Measurements from ENCODE around the gene KCND2.

The KCND2 gene

GRCh38 chr7:120307991-120308545, 35.1 kb downstream of the KCND2 start:
- Histone ChIP-seq H3K4me3 (ENCODE audit: low read depth in 1 of 2, low read length in 2 of 2) (no peak overlapping the region), H3K4me2 (ENCODE audit: insufficient read depth, low read length) (no peak overlapping the region)
- ATAC-seq (ENCODE audit: insufficient read depth, low read depth) = no peak

GRCh38 chr7:120311028-120311788, 38.2 kb downstream of the KCND2 start:
- no peak overlapping the region for H3K4me2 ChIP-seq (ENCODE audit: insufficient read depth, low read length)
- H3K27me3 ChIP-seq (ENCODE audit: insufficient read depth, low read length, poor library complexity) = no peaks in the 10 kb centered on the region
- TF ChIP-seq CTCF (IDR thresholded peaks at IDR 0.05; ENCODE audit: borderline replicate concordance, extremely low read depth, low read length, poor library complexity, severe bottlenecking) = no peak
- no peak for TF ChIP-seq EZH2 (IDR thresholded peaks at IDR 0.05; ENCODE audit: borderline replicate concordance, low read depth, low read length, severe bottlenecking)
- H3K4me3 ChIP-seq (ENCODE audit: low read depth in 1 of 2, low read length in 2 of 2) = no peak overlapping the region
- no peaks in the 10 kb centered on the region for H3K79me2 ChIP-seq (ENCODE audit: insufficient read depth, low read length)
- no peak overlapping the region for H3K27ac ChIP-seq (ENCODE audit: low read length)
- no peaks in the 10 kb centered on the region for H4K20me1 ChIP-seq (ENCODE audit: insufficient read depth, low read length)
- H2AFZ ChIP-seq (ENCODE audit: low read depth, low read length) = no peak overlapping the region
- no peaks in the 10 kb centered on the region for H3K4me1 ChIP-seq (ENCODE audit: insufficient read depth, low read length)
- no peak overlapping the region for H3K9ac ChIP-seq (ENCODE audit: low read depth, low read length)
- H3K9me3 ChIP-seq (ENCODE audit: insufficient read depth, low read length, severe bottlenecking) = no peaks in the 10 kb centered on the region
- DNase-seq (no peak), ATAC-seq (ENCODE audit: insufficient read depth, low read depth) (no peak)
- H3K36me3 ChIP-seq (ENCODE audit: insufficient read depth, low read length) = no peaks in the 10 kb centered on the region

More at GRCh38 chr7:120307991-120308545, 35.1 kb downstream of the KCND2 start:
- Histone ChIP-seq H3K9me3 (ENCODE audit: insufficient read depth, low read length, severe bottlenecking) (no peaks in the 10 kb centered on the region), H3K27ac (ENCODE audit: low read length) (no peak overlapping the region), H3K4me1 (ENCODE audit: insufficient read depth, low read length) (no peaks in the 10 kb centered on the region), H3K9ac (ENCODE audit: low read depth, low read length) (no peak overlapping the region), H4K20me1 (ENCODE audit: insufficient read depth, low read length) (no peaks in the 10 kb centered on the region), H3K79me2 (ENCODE audit: insufficient read depth, low read length) (no peaks in the 10 kb centered on the region), H3K36me3 (ENCODE audit: insufficient read depth, low read length) (no peaks in the 10 kb centered on the region), H3K27me3 (ENCODE audit: insufficient read depth, low read length, poor library complexity) (no peaks in the 10 kb centered on the region), H2AFZ (ENCODE audit: low read depth, low read length) (no peak overlapping the region)
- TF ChIP-seq EZH2 (IDR thresholded peaks at IDR 0.05; ENCODE audit: borderline replicate concordance, low read depth, low read length, severe bottlenecking) = no peak
- TF ChIP-seq CTCF (IDR thresholded peaks at IDR 0.05; ENCODE audit: borderline replicate concordance, extremely low read depth, low read length, poor library complexity, severe bottlenecking) = no peak
- DNase-seq = no peak

GRCh38 chr7:120320218-120320961, 47.4 kb downstream of the KCND2 start:
- no peak for ATAC-seq (ENCODE audit: insufficient read depth, low read depth)
- Histone ChIP-seq H4K20me1 (ENCODE audit: insufficient read depth, low read length) (no peaks in the 10 kb centered on the region), H3K4me3 (ENCODE audit: low read depth in 1 of 2, low read length in 2 of 2) (no peak overlapping the region), H3K9me3 (ENCODE audit: insufficient read depth, low read length, severe bottlenecking) (no peaks in the 10 kb centered on the region), H2AFZ (ENCODE audit: low read depth, low read length) (no peak overlapping the region), H3K4me2 (ENCODE audit: insufficient read depth, low read length) (no peak overlapping the region), H3K27me3 (ENCODE audit: insufficient read depth, low read length, poor library complexity) (no peaks in the 10 kb centered on the region), H3K79me2 (ENCODE audit: insufficient read depth, low read length) (no peaks in the 10 kb centered on the region), H3K9ac (ENCODE audit: low read depth, low read length) (no peak overlapping the region), H3K36me3 (ENCODE audit: insufficient read depth, low read length) (no peaks in the 10 kb centered on the region), H3K27ac (ENCODE audit: low read length) (no peak overlapping the region), H3K4me1 (ENCODE audit: insufficient read depth, low read length) (no peaks in the 10 kb centered on the region)
- TF ChIP-seq EZH2 (IDR thresholded peaks at IDR 0.05; ENCODE audit: borderline replicate concordance, low read depth, low read length, severe bottlenecking) (no peak), CTCF (IDR thresholded peaks at IDR 0.05; ENCODE audit: borderline replicate concordance, extremely low read depth, low read length, poor library complexity, severe bottlenecking) (no peak)
- DNase-seq = no peak

Data from DND-41 (cell line).